ENCODE data around the gene SHC3.

Gene SHC3

DNA sequence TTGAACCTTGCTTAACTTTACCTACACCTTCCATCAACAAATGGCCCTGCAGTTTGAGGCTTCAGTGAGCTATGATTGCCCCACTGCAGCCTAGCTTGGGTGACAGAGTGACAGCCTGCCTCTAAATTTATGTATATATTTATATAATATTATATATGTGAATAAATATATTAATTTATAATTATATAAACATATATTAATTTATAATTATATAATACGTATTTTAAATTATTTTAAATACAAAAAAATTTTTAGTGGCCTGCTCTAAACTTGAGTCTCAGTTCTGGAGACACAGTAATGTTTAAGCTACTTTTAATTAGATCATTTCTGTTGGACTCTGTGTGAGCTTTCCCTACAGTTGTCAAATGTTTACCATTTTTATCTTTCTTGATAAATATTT, 9.3 kb upstream of the SHC3 start:
- POLR2A ChIA-PET = no interaction called here
- CTCF ChIA-PET = no interaction called here
- TF ChIP-seq FOXK2 (IDR thresholded peaks at IDR 0.05) (no peak), NFRKB (IDR thresholded peaks at IDR 0.05) (no peak), ELF4 (IDR thresholded peaks at IDR 0.05) (no peak)
- DNase-seq (ENCODE audit: extremely low spot score) = no peak

DNA sequence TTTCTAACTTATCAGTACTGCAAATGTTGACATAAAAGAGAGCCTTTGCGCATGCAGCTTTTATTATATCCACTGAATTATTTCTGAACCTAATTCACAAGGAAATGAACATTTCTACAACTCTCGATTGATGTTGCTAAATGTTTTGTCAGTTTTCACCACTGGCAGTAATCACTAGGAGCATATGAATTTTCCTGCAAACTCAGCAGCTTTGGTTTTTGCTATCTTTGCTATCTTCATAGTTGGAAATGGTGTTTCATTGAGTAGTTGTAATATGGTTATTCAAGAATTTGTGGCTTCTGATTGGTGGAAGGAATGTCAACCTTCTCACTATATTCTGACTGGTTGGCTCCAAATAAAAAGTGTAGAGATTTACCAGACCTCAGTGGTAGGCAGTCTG, 8.9 kb upstream of the SHC3 start:
- TF ChIP-seq ZNF384 (IDR thresholded peaks at IDR 0.05) (no peak), LEF1 (IDR thresholded peaks at IDR 0.05; ENCODE audit: borderline replicate concordance) (no peak), NFRKB (IDR thresholded peaks at IDR 0.05) (no peak), FOXK2 (IDR thresholded peaks at IDR 0.05) (no peak), ELF4 (IDR thresholded peaks at IDR 0.05) (no peak)
- POLR2A ChIA-PET = no interaction called here
- CTCF ChIA-PET = no interaction called here
- no peak for DNase-seq (ENCODE audit: extremely low spot score)

DNA sequence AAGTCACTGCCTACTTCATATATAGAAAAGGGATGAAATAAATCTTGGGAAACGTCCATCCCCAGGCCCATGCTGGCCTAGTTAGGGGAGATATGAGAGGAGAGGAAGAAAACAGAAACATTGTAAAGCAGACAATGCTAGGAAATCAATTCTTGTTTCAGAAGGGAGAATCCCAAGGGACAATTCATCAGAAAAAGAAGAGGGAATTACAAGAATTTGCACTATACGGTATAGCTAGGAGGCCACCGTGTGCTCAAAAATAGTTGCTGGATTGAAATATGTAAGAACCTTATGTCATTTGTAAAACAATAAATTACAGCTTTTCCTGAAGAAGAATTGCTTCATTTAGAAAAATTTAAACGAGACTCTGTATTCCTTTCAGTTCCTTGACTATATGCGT, 8.3 kb upstream of the SHC3 start:
- ChIA-PET CTCF (no interaction called here), POLR2A (no interaction called here)
- TF ChIP-seq SP1 (IDR thresholded peaks at IDR 0.05) (no peak), SUZ12 (IDR thresholded peaks at IDR 0.05) (no peak), HDGF (IDR thresholded peaks at IDR 0.05; ENCODE audit: borderline replicate concordance) (no peak), BHLHE40 (IDR thresholded peaks at IDR 0.05; ENCODE audit: borderline replicate concordance) (no peak), NFRKB (IDR thresholded peaks at IDR 0.05) (no peak), FOXM1 (IDR thresholded peaks at IDR 0.05; ENCODE audit: borderline replicate concordance) (no peak), ARNT (IDR thresholded peaks at IDR 0.05) (no peak), ELF4 (IDR thresholded peaks at IDR 0.05) (no peak)
- no peak for DNase-seq (ENCODE audit: extremely low spot score)

DNA sequence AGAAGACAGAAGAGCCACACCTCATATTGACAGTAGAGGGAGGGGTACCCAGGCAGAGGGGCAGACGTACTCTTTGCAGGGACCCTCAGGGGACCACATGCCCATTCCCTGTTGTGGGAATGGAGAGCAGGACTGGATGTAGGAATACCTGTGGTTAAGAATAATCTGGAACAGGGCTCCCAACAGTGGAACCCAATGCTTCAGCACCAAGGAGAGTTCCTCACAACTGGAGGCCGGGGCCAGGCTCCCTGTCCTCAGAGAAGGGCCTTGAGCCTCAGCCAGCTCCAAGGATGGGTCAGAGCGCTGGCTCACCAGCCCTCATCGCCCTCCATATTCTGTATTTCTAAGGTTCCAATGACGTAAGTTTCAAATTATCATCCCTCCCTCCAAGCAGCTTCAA, 7.4 kb upstream of the SHC3 start:
- peak; percentile 30 for DNase-seq (ENCODE audit: extremely low spot score)
- TF ChIP-seq HDGF (IDR thresholded peaks at IDR 0.05; ENCODE audit: borderline replicate concordance) (no peak), LEF1 (IDR thresholded peaks at IDR 0.05; ENCODE audit: borderline replicate concordance) (no peak), CTBP1 (IDR thresholded peaks at IDR 0.05; ENCODE audit: borderline replicate concordance) (no peak), ZNF384 (IDR thresholded peaks at IDR 0.05) (no peak), NFRKB (IDR thresholded peaks at IDR 0.05) (no peak), FOXA1 (IDR thresholded peaks at IDR 0.05) (no peak), FOXK2 (IDR thresholded peaks at IDR 0.05) (no peak), FOXM1 (IDR thresholded peaks at IDR 0.05; ENCODE audit: borderline replicate concordance) (no peak), TARDBP (IDR thresholded peaks at IDR 0.05) (no peak), BHLHE40 (IDR thresholded peaks at IDR 0.05; ENCODE audit: borderline replicate concordance) (no peak), SUZ12 (IDR thresholded peaks at IDR 0.05) (no peak), L3MBTL2 (conservative IDR thresholded peaks at IDR 0.05) (no peak)
- TF ChIP-seq, protein P1, sequence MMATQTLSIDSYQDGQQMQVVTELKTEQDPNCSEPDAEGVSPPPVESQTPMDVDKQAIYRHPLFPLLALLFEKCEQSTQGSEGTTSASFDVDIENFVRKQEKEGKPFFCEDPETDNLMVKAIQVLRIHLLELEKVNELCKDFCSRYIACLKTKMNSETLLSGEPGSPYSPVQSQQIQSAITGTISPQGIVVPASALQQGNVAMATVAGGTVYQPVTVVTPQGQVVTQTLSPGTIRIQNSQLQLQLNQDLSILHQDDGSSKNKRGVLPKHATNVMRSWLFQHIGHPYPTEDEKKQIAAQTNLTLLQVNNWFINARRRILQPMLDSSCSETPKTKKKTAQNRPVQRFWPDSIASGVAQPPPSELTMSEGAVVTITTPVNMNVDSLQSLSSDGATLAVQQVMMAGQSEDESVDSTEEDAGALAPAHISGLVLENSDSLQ (IDR thresholded peaks at IDR 0.05) = no peak
- POLR2A ChIA-PET = no interaction called here
- CTCF ChIA-PET = no interaction called here

DNA sequence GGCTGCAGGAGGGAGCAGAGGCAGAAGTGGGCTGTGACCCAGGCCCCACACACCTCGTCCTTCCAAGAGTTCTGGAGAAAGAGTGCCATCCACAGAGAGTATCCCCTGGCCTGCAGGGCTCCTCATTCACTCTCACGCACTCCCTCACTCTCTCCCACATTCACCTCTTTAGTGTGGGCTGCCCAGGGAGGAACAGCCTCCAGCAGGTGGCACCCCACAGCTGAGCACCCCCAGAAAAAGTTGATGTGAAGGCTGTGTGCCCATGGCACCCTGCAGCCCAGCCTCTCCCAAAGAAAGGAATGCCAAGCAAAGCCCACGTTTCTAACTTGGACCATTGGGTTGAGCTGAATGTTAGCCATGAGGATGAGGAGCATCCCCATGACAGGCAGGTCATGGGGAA, 4.5 kb upstream of the SHC3 start:
- ChIA-PET POLR2A (no interaction called here), CTCF (no interaction called here)
- no peak for DNase-seq (ENCODE audit: extremely low spot score)
- TF ChIP-seq BHLHE40 (IDR thresholded peaks at IDR 0.05; ENCODE audit: borderline replicate concordance) = no peak
- no peak for TF ChIP-seq ELF4 (IDR thresholded peaks at IDR 0.05)
- TF ChIP-seq ZNF384 (IDR thresholded peaks at IDR 0.05) = no peak
- TF ChIP-seq FOXK2 (IDR thresholded peaks at IDR 0.05) = no peak
- TF ChIP-seq, protein P1 (IDR thresholded peaks at IDR 0.05) = no peak
- TF ChIP-seq SP1 (IDR thresholded peaks at IDR 0.05) = no peak
- no peak for TF ChIP-seq FOXA1 (IDR thresholded peaks at IDR 0.05)
- no peak for TF ChIP-seq FOXM1 (IDR thresholded peaks at IDR 0.05; ENCODE audit: borderline replicate concordance)
- TF ChIP-seq LEF1 (IDR thresholded peaks at IDR 0.05; ENCODE audit: borderline replicate concordance) = no peak
- no peak for TF ChIP-seq SUZ12 (IDR thresholded peaks at IDR 0.05)
- no peak for TF ChIP-seq L3MBTL2 (conservative IDR thresholded peaks at IDR 0.05)
- TF ChIP-seq HDGF (IDR thresholded peaks at IDR 0.05; ENCODE audit: borderline replicate concordance) = no peak
- no peak for TF ChIP-seq CTBP1 (IDR thresholded peaks at IDR 0.05; ENCODE audit: borderline replicate concordance)
- TF ChIP-seq ARNT (IDR thresholded peaks at IDR 0.05) = no peak
- no peak for TF ChIP-seq TARDBP (IDR thresholded peaks at IDR 0.05)
- no peak for TF ChIP-seq NFRKB (IDR thresholded peaks at IDR 0.05)

DNA sequence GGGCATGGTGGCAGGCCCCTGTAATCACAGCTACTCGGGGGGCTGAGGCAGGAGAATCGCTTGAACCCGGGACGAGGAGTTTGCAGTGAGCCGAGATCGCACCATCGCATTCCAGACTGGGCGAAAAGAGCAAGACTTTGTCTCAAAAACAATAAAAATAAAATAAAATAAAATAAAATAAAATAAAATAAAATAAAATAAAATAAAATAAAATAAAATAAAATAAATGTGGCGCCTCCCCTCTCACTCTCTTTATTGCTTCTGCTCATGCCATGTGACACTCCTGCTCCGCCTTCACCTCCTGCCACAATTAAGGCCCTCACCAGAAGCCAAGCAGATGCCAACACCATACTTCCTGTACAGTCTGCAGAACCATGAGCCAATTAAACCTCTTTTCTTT, 3.8 kb upstream of the SHC3 start:
- ChIA-PET POLR2A (no interaction called here), CTCF (no interaction called here)
- no peak for DNase-seq (ENCODE audit: extremely low spot score)

More for the DNA sequence above, 3.8 kb upstream of the SHC3 start:
- TF ChIP-seq ZNF384 (IDR thresholded peaks at IDR 0.05) (no peak), FOXK2 (IDR thresholded peaks at IDR 0.05) (no peak), SP1 (IDR thresholded peaks at IDR 0.05) (no peak), TARDBP (IDR thresholded peaks at IDR 0.05) (no peak), HDGF (IDR thresholded peaks at IDR 0.05; ENCODE audit: borderline replicate concordance) (no peak), ELF4 (IDR thresholded peaks at IDR 0.05) (no peak), ARNT (IDR thresholded peaks at IDR 0.05) (no peak), CTBP1 (IDR thresholded peaks at IDR 0.05; ENCODE audit: borderline replicate concordance) (no peak), L3MBTL2 (conservative IDR thresholded peaks at IDR 0.05) (no peak), SUZ12 (IDR thresholded peaks at IDR 0.05) (no peak), FOXM1 (IDR thresholded peaks at IDR 0.05; ENCODE audit: borderline replicate concordance) (no peak), FOXA1 (IDR thresholded peaks at IDR 0.05) (no peak), LEF1 (IDR thresholded peaks at IDR 0.05; ENCODE audit: borderline replicate concordance) (no peak), BHLHE40 (IDR thresholded peaks at IDR 0.05; ENCODE audit: borderline replicate concordance) (no peak), NFRKB (IDR thresholded peaks at IDR 0.05) (no peak)
- TF ChIP-seq, protein P1 (IDR thresholded peaks at IDR 0.05) = no peak
